WTC11 (cell line): ENCODE measurements around the gene MAML3. TPM values are rescaled to one million over a fixed set of nuclear protein-coding genes. Genes with fewer than 3 reads are reported as not detected.

ENCODE experiments used
- ATAC-seq: fragments of 200-7000 bp; cut with Tn5 transposase; 2 replicates; pipeline ENCODE4 v1.10.0; 2021; ENCODE audit warnings: mild to moderate bottlenecking, moderate library complexity
- CTCF ChIA-PET: fragments of 300-600 bp; sonication (Branson Sonifier 250); formaldehyde crosslinking; loops from one replicate; lab custom pipeline; 2021; ENCODE audit warnings: antibody characterized with exemption; lab: Charles Lee
- POLR2A ChIA-PET: fragments of 350-600 bp; sonication (Branson Sonifier 250); formaldehyde crosslinking; loops from one replicate; lab custom pipeline; 2021; ENCODE audit warnings: antibody characterized with exemption; lab: Charles Lee
- DNase-seq: peaks from one replicate; pipeline ENCODE4 v3.0.0; 2021; ENCODE audit warnings: low spot score
- H3K27ac Mint-ChIP-seq: 2 replicates; pipeline ENCODE4 v1.8.0; 2021; ENCODE audit warnings: mixed read lengths
- H3K27me3 Mint-ChIP-seq: 2 replicates; pipeline ENCODE4 v1.8.0; 2021; ENCODE audit warnings: low read depth, mild to moderate bottlenecking, moderate library complexity, mixed read lengths
- H3K36me3 Mint-ChIP-seq: 2 replicates; pipeline ENCODE4 v1.8.0; 2021; ENCODE audit warnings: mixed read lengths
- H3K4me1 Mint-ChIP-seq: 2 replicates; pipeline ENCODE4 v1.8.0; 2022; ENCODE audit warnings: mixed read lengths
- H3K4me3 Mint-ChIP-seq: 2 replicates; pipeline ENCODE4 v1.8.0; 2021; ENCODE audit warnings: mild to moderate bottlenecking, moderate library complexity, mixed read lengths
- H3K9me3 Mint-ChIP-seq: 2 replicates; pipeline ENCODE4 v1.8.0; 2021; ENCODE audit warnings: mixed read lengths
- CREB1 ChIP-seq: sonication (generic); formaldehyde crosslinking; IDR thresholded peaks from 2 replicates; pipeline ENCODE4 v1.8.0; 2023; ENCODE audit warnings: mild to moderate bottlenecking, missing genetic modification reagents
- E2F1 ChIP-seq: sonication (generic); formaldehyde crosslinking; IDR thresholded peaks from 2 replicates; pipeline ENCODE4 v1.8.0; 2022; ENCODE audit warnings: mild to moderate bottlenecking, missing genetic modification reagents
- E2F5 ChIP-seq: sonication (generic); formaldehyde crosslinking; IDR thresholded peaks from 2 replicates; pipeline ENCODE4 v1.8.1; 2022; ENCODE audit warnings: mild to moderate bottlenecking, moderate library complexity, missing genetic modification reagents
- ETV6 ChIP-seq: sonication (generic); formaldehyde crosslinking; IDR thresholded peaks from 2 replicates; pipeline ENCODE4 v1.8.1; 2022; ENCODE audit warnings: mild to moderate bottlenecking, missing genetic modification reagents
- FOXP1 ChIP-seq: sonication (generic); formaldehyde crosslinking; IDR thresholded peaks from 2 replicates; pipeline ENCODE4 v1.8.0; 2022; ENCODE audit warnings: missing genetic modification reagents, mild to moderate bottlenecking, moderate library complexity, borderline replicate concordance
- HMGA2 ChIP-seq: fragments of 250-450 bp; sonication (Bioruptor Pico); IDR thresholded peaks from 2 replicates; pipeline ENCODE4 v1.4.0; 2021; ENCODE audit warnings: mild to moderate bottlenecking, moderate library complexity
- KAT7 ChIP-seq: sonication (generic); formaldehyde crosslinking; IDR thresholded peaks from 2 replicates; pipeline ENCODE4 v1.8.1; 2023; ENCODE audit warnings: missing genetic modification reagents, mild to moderate bottlenecking, borderline replicate concordance
- MAX ChIP-seq: sonication (generic); formaldehyde crosslinking; IDR thresholded peaks from 2 replicates; pipeline ENCODE4 v1.8.0; 2022; ENCODE audit warnings: mild to moderate bottlenecking, missing genetic modification reagents
- MXD4 ChIP-seq: fragments of 250-450 bp; sonication (Bioruptor Pico); IDR thresholded peaks from 2 replicates; pipeline ENCODE4 v1.8.0; 2021; ENCODE audit warnings: mild to moderate bottlenecking, moderate library complexity, borderline replicate concordance
- MYBL2 ChIP-seq: sonication (generic); formaldehyde crosslinking; IDR thresholded peaks from 2 replicates; pipeline ENCODE4 v1.8.1; 2023; ENCODE audit warnings: mild to moderate bottlenecking, moderate library complexity, missing genetic modification reagents
- NFE2L1 ChIP-seq: sonication (generic); formaldehyde crosslinking; IDR thresholded peaks from 2 replicates; pipeline ENCODE4 v1.8.1; 2023; ENCODE audit warnings: missing genetic modification reagents
- NFYB ChIP-seq: sonication (generic); formaldehyde crosslinking; conservative IDR thresholded peaks from 2 replicates; pipeline ENCODE4 v1.8.0; 2022; ENCODE audit warnings: low read depth, missing genetic modification reagents
- NR2C2 ChIP-seq: sonication (generic); formaldehyde crosslinking; IDR thresholded peaks from 2 replicates; pipeline ENCODE4 v1.8.0; 2022; ENCODE audit warnings: mild to moderate bottlenecking, missing genetic modification reagents
- PREB ChIP-seq: sonication (generic); formaldehyde crosslinking; IDR thresholded peaks from 2 replicates; pipeline ENCODE4 v1.8.1; 2022; ENCODE audit warnings: mild to moderate bottlenecking, missing genetic modification reagents, moderate library complexity, borderline replicate concordance
- RORB ChIP-seq: fragments of 250-450 bp; sonication (Bioruptor Pico); IDR thresholded peaks from 2 replicates; pipeline ENCODE4 v1.9.0; 2021; ENCODE audit warnings: mild to moderate bottlenecking
- SMAD3 ChIP-seq: sonication (generic); formaldehyde crosslinking; IDR thresholded peaks from 2 replicates; pipeline ENCODE4 v1.8.0; 2022; ENCODE audit warnings: missing genetic modification reagents, mild to moderate bottlenecking, borderline replicate concordance
- SMAD4 ChIP-seq: sonication (generic); formaldehyde crosslinking; IDR thresholded peaks from 2 replicates; pipeline ENCODE4 v1.8.0; 2022; ENCODE audit warnings: mild to moderate bottlenecking, missing genetic modification reagents
- SP1 ChIP-seq: sonication (generic); formaldehyde crosslinking; conservative IDR thresholded peaks from 2 replicates; pipeline ENCODE4 v1.8.1; 2022; ENCODE audit warnings: missing genetic modification reagents
- TEAD1 ChIP-seq: sonication (generic); formaldehyde crosslinking; IDR thresholded peaks from 2 replicates; pipeline ENCODE4 v1.8.0; 2022; ENCODE audit warnings: mild to moderate bottlenecking, missing genetic modification reagents
- ZNF263 ChIP-seq: sonication (generic); formaldehyde crosslinking; IDR thresholded peaks from 2 replicates; pipeline ENCODE4 v1.8.1; 2022; ENCODE audit warnings: low read depth, mild to moderate bottlenecking, moderate library complexity, missing genetic modification reagents
- total RNA-seq: library from RNA; stranded (reverse); gene quantifications from 3 replicates; pipeline ENCODE4 v1.2.3, GENCODE V29; 2021

The MAML3 gene
- total RNA-seq, 1 experiment from 2014 or later: 7.4 TPM

GRCh38 chr4:139789096-139789654, 364.8 kb downstream of the MAML3 start:
- no peaks in the 10 kb centered on the region for H3K27me3 Mint-ChIP-seq
- no peak overlapping the region for H3K27ac Mint-ChIP-seq
- H3K4me1 Mint-ChIP-seq: peaks cover 11% of the 10 kb centered on the region
- H3K4me3 Mint-ChIP-seq: no peak overlapping the region
- H3K36me3 Mint-ChIP-seq: no peaks in the 10 kb centered on the region
- no peak for DNase-seq
- ChIA-PET POLR2A (interaction anchor here (0.6 kb wide), 1 partner anchor 72 kb away, joined by 3 read pairs; no protein-coding TSS in a partner anchor), CTCF (no interaction called here)
- TF ChIP-seq SP1 (CRISPR knock-in tag) (no peak), MYBL2 (CRISPR knock-in tag) (no peak), PREB (CRISPR knock-in tag) (no peak), NR2C2 (CRISPR knock-in tag) (no peak), SMAD4 (no peak), E2F5 (no peak), HMGA2 (CRISPR knock-in tag) (no peak), MAX (no peak), ZNF263 (CRISPR knock-in tag) (no peak), CREB1 (CRISPR knock-in tag) (no peak), NFYB (CRISPR knock-in tag) (no peak), RORB (no peak)
- ATAC-seq: no peak
- no peaks in the 10 kb centered on the region for H3K9me3 Mint-ChIP-seq

GRCh38 chr4:139786494-139787354, 367.3 kb downstream of the MAML3 start:
- Mint-ChIP-seq H3K27me3 (no peaks in the 10 kb centered on the region), H3K36me3 (no peaks in the 10 kb centered on the region), H3K4me3 (no peak overlapping the region)
- no peak for DNase-seq
- POLR2A ChIA-PET: no interaction called here
- TF ChIP-seq TEAD1 (CRISPR knock-in tag) (no peak), ETV6 (CRISPR knock-in tag) (no peak), NFE2L1 (no peak), FOXP1 (CRISPR knock-in tag) (no peak), MXD4 (CRISPR knock-in tag) (no peak), E2F1 (CRISPR knock-in tag) (no peak), SMAD3 (no peak), KAT7 (CRISPR knock-in tag) (no peak), ZNF263 (CRISPR knock-in tag) (no peak)
- TF ChIP-seq, all 79 proteins: peak for 0
- H3K4me1 Mint-ChIP-seq: peaks cover 22% of the 10 kb centered on the region
- H3K27ac Mint-ChIP-seq: no peak overlapping the region
- CTCF ChIA-PET: interaction anchor here (1.1 kb wide), 1 partner anchor 53 kb away, joined by 4 read pairs; no protein-coding TSS in a partner anchor
- ATAC-seq: no peak; the same call in 1 of the 2 replicates
- no peaks in the 10 kb centered on the region for H3K9me3 Mint-ChIP-seq
